Lung (tissue), 12 donors: Measurements from ENCODE around the gene ATG5. TPM values are rescaled to one million over a fixed set of nuclear protein-coding genes. Genes with fewer than 3 reads are reported as not detected.

Experiments used
- ATAC-seq: fragments of 200-7000 bp; cut with Tn5 transposase; one replicate; pipeline ENCODE4 v1.9.1; 2020; ENCODE audit warnings: moderate number of reproducible peaks; ENCODE audit not compliant: insufficient read depth, low FRiP score
- DNase-seq, 3 donors: peaks; one replicate each; pipeline ENCODE4 v3.0.0-alpha.2; 2013 to 2017
- H3K27ac ChIP-seq, 2 donors: one replicate each; pipeline ENCODE4 v1.5.1; 2013; ENCODE audit warnings: mild to moderate bottlenecking in 2 of 2, moderate library complexity in 2 of 2, control low read depth in 1 of 2, inconsistent platforms in 1 of 2, low read depth in 1 of 2, low read length in 1 of 2
- H3K27me3 ChIP-seq, 3 donors: one replicate each; pipeline ENCODE4 v1.5.1; 2013; ENCODE audit warnings: low read length in 2 of 3; ENCODE audit not compliant: control insufficient read depth in 3 of 3, insufficient read depth in 3 of 3
- H3K36me3 ChIP-seq, 4 donors: one replicate each; pipeline ENCODE4 v1.5.1; 2013; ENCODE audit warnings: low read length in 4 of 4, mild to moderate bottlenecking in 1 of 4, moderate library complexity in 1 of 4; ENCODE audit not compliant: control insufficient read depth in 4 of 4, insufficient read depth in 4 of 4
- H3K4me1 ChIP-seq, 5 donors: one replicate each; pipeline ENCODE4 v1.5.1; 2013; ENCODE audit warnings: low read length in 5 of 5, mild to moderate bottlenecking in 2 of 5, moderate library complexity in 1 of 5; ENCODE audit not compliant: control insufficient read depth in 5 of 5, insufficient read depth in 5 of 5
- H3K4me3 ChIP-seq: one replicate; pipeline ENCODE4 v1.5.1; 2013; ENCODE audit warnings: mild to moderate bottlenecking, control low read depth, moderate library complexity
- H3K9ac ChIP-seq, 2 donors: one replicate each; pipeline ENCODE4 v1.5.1; 2013; ENCODE audit warnings: low read length in 2 of 2, control low read depth in 1 of 2; ENCODE audit not compliant: insufficient read depth in 1 of 2
- H3K9me3 ChIP-seq, 4 donors: one replicate each; pipeline ENCODE4 v1.5.1; 2013; ENCODE audit warnings: low read length in 3 of 4, mild to moderate bottlenecking in 1 of 4, moderate library complexity in 1 of 4; ENCODE audit not compliant: control insufficient read depth in 4 of 4, insufficient read depth in 3 of 4
- CTCF ChIP-seq: IDR thresholded peaks from 2 replicates; pipeline ENCODE4 v1.5.1; 2012; ENCODE audit warnings: mild to moderate bottlenecking; ENCODE audit errors: control extremely low read depth, extremely low read depth
- WGBS, 2 donors: extraction: QIAGEN DNeasy Blood & Tissue Kit; methylation state at CpG; one replicate each; pipeline ENCODE4 v1.1.7; 2013; 5-methylcytosine and 5-hydroxymethylcytosine counted together
- polyA plus RNA-seq, 2 donors: library from polyadenylated mRNA; stranded (reverse); fragments of 200-250 nt; gene quantifications; one replicate each; pipeline ENCODE4 v1.2.1, GENCODE V29; 2013
- total RNA-seq, 2 donors: library from RNA; depleted of rRNA in 1 of 2; stranded (reverse); fragments of >200 nt in 1 of 2; gene quantifications; one replicate each; pipeline ENCODE4 v1.2.1, GENCODE V29; 2014 to 2021
- donor health status: control.
- donor health status: control.
- donor health status: Bipolar disorder and iron deficiency.
- donor health status: healthy.
- donor health status: DM: yes; HTN: yes; CAD: no.

Gene ATG5
- total and polyA plus RNA-seq, 4 donors, result 15.0 to 54.2 (median 22.3) TPM

DNA sequence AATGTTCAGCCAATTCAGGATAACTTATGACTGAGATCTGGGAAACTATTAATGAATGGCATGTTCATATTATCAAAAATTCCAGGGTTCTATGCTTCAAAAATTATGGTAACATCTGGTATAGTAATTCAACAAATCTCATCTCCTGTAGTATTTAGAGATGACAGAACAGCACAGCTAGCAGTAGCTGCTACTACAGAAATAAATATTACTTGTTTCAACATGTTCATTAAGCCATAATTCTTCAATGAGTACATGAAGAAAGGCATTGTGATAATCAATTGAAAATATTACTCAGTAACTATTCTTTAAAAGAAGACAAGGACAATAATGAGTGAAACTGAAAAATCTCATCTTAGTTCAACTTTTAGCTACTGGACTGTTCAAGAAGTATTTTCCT, 66.8 kb downstream of the ATG5 start:
- Histone ChIP-seq H3K9ac (no peak overlapping the region), H3K9me3 (no peaks in the 10 kb centered on the region), H3K36me3 (no peaks in the 10 kb centered on the region), H3K4me3 (no peak overlapping the region), H3K4me1 (peaks cover 0 to 4% (median 0%) of the 10 kb centered on the region in 5 donors), H3K27ac (no peak overlapping the region), H3K27me3 (no peaks in the 10 kb centered on the region)
- DNase-seq (no peak), ATAC-seq (no peak)
- no peak for TF ChIP-seq CTCF

DNA sequence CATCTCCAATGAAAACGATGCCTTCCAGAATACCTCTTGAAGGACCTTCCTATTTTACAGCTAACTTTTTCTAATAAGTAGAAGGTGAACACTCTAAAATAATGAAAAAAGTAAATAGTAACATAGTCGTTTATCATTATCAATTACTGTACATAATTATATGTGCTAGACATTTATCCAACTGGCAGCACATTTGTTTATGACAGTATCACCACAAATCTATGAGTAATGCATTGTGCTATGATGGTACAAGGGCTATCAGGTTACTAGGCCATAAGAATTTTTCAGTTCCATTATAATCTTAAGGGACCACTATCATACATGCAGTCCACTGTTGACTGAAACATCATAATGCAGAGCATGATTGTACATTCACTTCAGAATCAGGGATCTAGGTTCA, 68.4 kb downstream of the ATG5 start:
- Histone ChIP-seq H3K9me3 (no peaks in the 10 kb centered on the region), H3K9ac (no peak overlapping the region), H3K4me3 (no peak overlapping the region), H3K27me3 (no peaks in the 10 kb centered on the region), H3K27ac (no peak overlapping the region), H3K4me1 (peaks cover 0 to 3% (median 0%) of the 10 kb centered on the region in 5 donors), H3K36me3 (no peaks in the 10 kb centered on the region)
- DNase-seq (no peak), ATAC-seq (no peak)
- TF ChIP-seq CTCF, result no peak
- WGBS, 2 donors, result 89 to 91% methylated on average over 2 of the region's 2 CpGs

DNA sequence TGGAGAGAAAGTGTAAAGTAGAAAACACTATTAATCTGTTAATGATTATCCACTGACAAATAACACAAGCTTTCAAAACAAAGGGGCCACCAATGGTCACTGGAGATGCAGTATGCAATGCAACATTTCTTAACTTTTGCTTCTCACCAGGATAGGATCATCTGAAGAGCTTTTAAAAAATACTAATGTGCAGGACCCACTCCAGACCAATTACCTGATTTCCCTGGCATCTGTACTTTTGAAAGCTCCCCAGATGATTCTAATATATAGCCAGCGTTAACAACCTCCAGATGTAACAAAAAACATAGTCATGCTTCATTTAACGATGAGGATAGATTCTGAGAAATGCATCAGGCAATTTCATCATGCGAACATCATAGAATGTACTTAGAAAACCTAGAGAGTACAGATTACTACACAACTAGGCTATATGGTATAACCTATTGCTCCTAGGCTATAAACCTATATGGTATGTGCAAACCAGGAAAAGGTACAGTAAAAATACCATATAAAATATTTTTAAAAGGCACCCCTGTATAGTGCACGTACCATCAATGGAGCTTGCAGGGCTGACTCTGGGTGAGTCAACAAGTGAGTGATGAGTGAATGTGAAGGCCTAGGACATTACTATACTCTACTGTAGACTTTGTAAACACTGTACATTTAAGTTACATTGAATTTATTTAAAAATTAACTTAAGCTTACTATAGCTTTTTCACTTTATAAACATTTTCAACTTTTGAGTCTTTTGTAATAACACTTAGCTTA, 69.2 kb downstream of the ATG5 start:
- Histone ChIP-seq H3K27ac (no peak overlapping the region), H3K27me3 (no peaks in the 10 kb centered on the region), H3K9me3 (no peaks in the 10 kb centered on the region), H3K9ac (no peak overlapping the region), H3K4me1 (peaks cover 0 to 3% (median 0%) of the 10 kb centered on the region in 5 donors), H3K36me3 (no peaks in the 10 kb centered on the region), H3K4me3 (no peak overlapping the region)
- TF ChIP-seq CTCF, result no peak
- ATAC-seq, result no peak
- WGBS, 2 donors, result 95 to 97% methylated on average over 4 of the region's 4 CpGs
- no peak for DNase-seq

DNA sequence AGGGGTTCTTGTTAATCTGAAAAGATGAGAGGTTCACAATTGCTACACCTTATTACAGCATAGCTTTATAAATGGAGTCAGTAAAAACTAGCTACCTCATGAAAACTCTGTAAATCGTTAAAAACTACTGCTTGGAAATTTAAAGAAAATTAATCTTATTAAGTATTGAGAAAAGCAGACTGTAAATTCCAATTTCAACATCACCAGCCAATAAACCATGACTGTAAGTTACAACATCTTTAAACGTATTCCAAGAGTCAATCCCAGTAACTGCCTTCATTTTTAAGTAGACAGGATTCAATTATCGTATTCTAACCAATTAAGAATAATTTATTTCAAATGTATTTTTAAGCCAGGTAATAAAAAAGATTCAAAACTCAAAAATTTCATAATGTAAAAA, 70.3 kb downstream of the ATG5 start:
- no peaks in the 10 kb centered on the region for H3K36me3 ChIP-seq
- H3K27ac ChIP-seq, result no peak overlapping the region
- no peaks in the 10 kb centered on the region for H3K9me3 ChIP-seq
- WGBS, 2 donors, result 79 to 86% methylated on average over 3 of the region's 3 CpGs
- peaks cover 0 to 3% (median 0%) of the 10 kb centered on the region in 5 donors for H3K4me1 ChIP-seq
- no peak for ATAC-seq
- no peaks in the 10 kb centered on the region for H3K27me3 ChIP-seq
- no peak for DNase-seq
- TF ChIP-seq CTCF, result no peak
- no peak overlapping the region for H3K9ac ChIP-seq
- H3K4me3 ChIP-seq, result no peak overlapping the region
